H1 (cell line): ENCODE data around the gene EXT2. TPM values are rescaled to one million over a fixed set of nuclear protein-coding genes. Genes with fewer than 3 reads are reported as not detected.

Experiments used
- CTCF ChIA-PET: fragments of 300-600 bp; sonication (Branson Sonifier 250); formaldehyde crosslinking; loops from one replicate; lab custom pipeline; 2021; ENCODE audit not compliant: partially characterized antibody; lab: Charles Lee
- POLR2A ChIA-PET: fragments of 300-600 bp; sonication (Branson Sonifier 250); formaldehyde crosslinking; loops from one replicate; lab custom pipeline; 2021; ENCODE audit warnings: inconsistent platforms; ENCODE audit not compliant: partially characterized antibody; lab: Charles Lee
- DNase-seq, 2 experiments: peaks; one replicate each; pipeline versions ENCODE4 v3.0.0 to v3.0.0-alpha.2; 2010 to 2022; ENCODE audit warnings: low spot score in 2 of 2, low read depth in 1 of 2, mixed read lengths in 1 of 2
- FAIRE-seq: peaks from 2 replicates; lab custom pipeline; 2011; peaks lifted over from hg19 to GRCh38; lab: Jason Lieb, UNC
- H2AFZ ChIP-seq: 2 replicates; pipeline ENCODE4 v1.8.1; 2012; ENCODE audit warnings: low read length, inconsistent platforms
- H2AK5ac ChIP-seq: 2 replicates; pipeline ENCODE4 v1.6.1; 2013; ENCODE audit warnings: low read depth, low read length
- H2BK120ac ChIP-seq: replicated peaks from 2 replicates; pipeline ENCODE3; 2013; ENCODE audit warnings: low read depth, low read length, inconsistent platforms
- H2BK12ac ChIP-seq: 2 replicates; pipeline ENCODE4 v1.6.1; 2013; ENCODE audit warnings: low read depth, low read length
- H2BK15ac ChIP-seq: 2 replicates; pipeline ENCODE4 v1.6.1; 2013; ENCODE audit warnings: low read length
- H2BK20ac ChIP-seq: 2 replicates; pipeline ENCODE4 v1.6.1; 2013; ENCODE audit warnings: low read length
- H2BK5ac ChIP-seq: 2 replicates; pipeline ENCODE4 v1.6.1; 2013; ENCODE audit warnings: low read depth, low read length
- H3K14ac ChIP-seq: 2 replicates; pipeline ENCODE4 v1.6.1; 2013; ENCODE audit warnings: inconsistent platforms; ENCODE audit not compliant: insufficient read length
- H3K18ac ChIP-seq: 2 replicates; pipeline ENCODE4 v1.6.1; 2013; ENCODE audit warnings: low read length; ENCODE audit errors: extremely low read depth
- H3K23ac ChIP-seq: 2 replicates; pipeline ENCODE4 v1.6.1; 2013; ENCODE audit warnings: inconsistent platforms; ENCODE audit not compliant: insufficient read length
- H3K23me2 ChIP-seq: 2 replicates; pipeline ENCODE4 v1.6.1; 2013; ENCODE audit warnings: low read depth, low read length
- H3K27ac ChIP-seq: 2 replicates; pipeline ENCODE4 v1.6.1; 2011; ENCODE audit warnings: low read depth, low read length, inconsistent platforms
- H3K27me3 ChIP-seq, 4 experiments: replicated peaks in 1 of 4; 1 replicate in 1 of 4; 2 replicates in 3 of 4; pipeline versions ENCODE4 v1.6.1 to v1.8.1; 2011 to 2013; ENCODE audit warnings: low read length in 3 of 4, mild to moderate bottlenecking in 3 of 4, inconsistent platforms in 2 of 4, mixed read lengths in 2 of 4, moderate library complexity in 1 of 4; ENCODE audit not compliant: control insufficient read depth in 3 of 4, insufficient read depth in 3 of 4; ENCODE audit errors: extremely low read depth in 1 of 4
- H3K36me3 ChIP-seq, 4 experiments: 2 replicates each; pipeline versions ENCODE4 v1.6.1 to v1.8.1; 2011 to 2013; ENCODE audit warnings: mild to moderate bottlenecking in 4 of 4, low read length in 3 of 4, moderate library complexity in 2 of 4, control low read depth in 1 of 4, inconsistent platforms in 1 of 4; ENCODE audit not compliant: insufficient read depth in 4 of 4, control insufficient read depth in 2 of 4
- H3K4ac ChIP-seq: replicated peaks from 2 replicates; pipeline ENCODE3; 2013; ENCODE audit warnings: low read length, low read depth, mixed read lengths, inconsistent platforms; ENCODE audit not compliant: insufficient read length
- H3K4me1 ChIP-seq, 4 experiments: replicated peaks in 1 of 4; 1 replicate in 1 of 4; 2 replicates in 3 of 4; pipeline versions ENCODE4 v1.6.1 to v1.8.1; 2011 to 2013; ENCODE audit warnings: low read length in 3 of 4, inconsistent platforms in 2 of 4, mixed read lengths in 1 of 4; ENCODE audit not compliant: insufficient read depth in 4 of 4, control insufficient read depth in 3 of 4
- H3K4me2 ChIP-seq, 2 experiments: 2 replicates each; pipeline versions ENCODE4 v1.6.1 to v1.8.1; 2011 to 2013; ENCODE audit warnings: low read depth in 2 of 2, low read length in 2 of 2, control low read depth in 1 of 2, inconsistent platforms in 1 of 2, mild to moderate bottlenecking in 1 of 2; ENCODE audit not compliant: insufficient read depth in 1 of 2
- H3K4me3 ChIP-seq, 4 experiments: fragments of 200-600, 300-600 bp in 1 of 4; sonication (generic), shearing (Covaris generic), sonication (Bioruptor Twin) in 1 of 4; 2 replicates each; pipeline versions ENCODE4 v1.5.1 to v1.8.1; 2011 to 2016; ENCODE audit warnings: low read length in 4 of 4, low read depth in 3 of 4, control low read depth in 2 of 4, inconsistent platforms in 2 of 4, mild to moderate bottlenecking in 2 of 4, mixed read lengths in 1 of 4, moderate library complexity in 1 of 4; ENCODE audit not compliant: insufficient read depth in 2 of 4; ENCODE audit errors: extremely low read depth in 1 of 4
- H3K56ac ChIP-seq: replicated peaks from 2 replicates; pipeline ENCODE3; 2013; ENCODE audit warnings: low read depth, mild to moderate bottlenecking, mixed read lengths, low read length, inconsistent platforms; ENCODE audit not compliant: insufficient read length
- H3K79me1 ChIP-seq: 2 replicates; pipeline ENCODE4 v1.6.1; 2013; ENCODE audit warnings: low read depth, low read length, control low read depth
- H3K79me2 ChIP-seq, 2 experiments: 2 replicates each; pipeline versions ENCODE4 v1.6.1 to v1.8.1; 2012 to 2013; ENCODE audit warnings: low read length in 2 of 2, mild to moderate bottlenecking in 2 of 2, inconsistent platforms in 1 of 2; ENCODE audit not compliant: insufficient read depth in 2 of 2, control insufficient read depth in 1 of 2
- H3K9ac ChIP-seq, 4 experiments: replicated peaks in 1 of 4; 1 replicate in 1 of 4; 2 replicates in 3 of 4; pipeline versions ENCODE4 v1.6.1 to v1.8.1; 2011 to 2013; ENCODE audit warnings: low read depth in 3 of 4, low read length in 3 of 4, control low read depth in 2 of 4, mild to moderate bottlenecking in 2 of 4, moderate library complexity in 2 of 4, inconsistent platforms in 1 of 4; ENCODE audit errors: extremely low read depth in 1 of 4
- H3K9me3 ChIP-seq, 2 experiments: 2 replicates each; pipeline versions ENCODE4 v1.6.1 to v1.8.1; 2012 to 2013; ENCODE audit warnings: mild to moderate bottlenecking in 2 of 2, moderate library complexity in 2 of 2, control low read depth in 1 of 2, inconsistent platforms in 1 of 2, low read depth in 1 of 2, low read length in 1 of 2, mixed read lengths in 1 of 2; ENCODE audit not compliant: insufficient read depth in 2 of 2
- H4K20me1 ChIP-seq, 2 experiments: replicated peaks in 1 of 2; 2 replicates each; pipeline versions ENCODE3 to v1.8.1; 2011 to 2013; ENCODE audit warnings: inconsistent platforms in 2 of 2, low read length in 2 of 2, mild to moderate bottlenecking in 1 of 2; ENCODE audit not compliant: insufficient read depth in 2 of 2, control insufficient read depth in 1 of 2
- H4K5ac ChIP-seq: 2 replicates; pipeline ENCODE4 v1.6.1; 2013; ENCODE audit warnings: low read length, low read depth, mixed read lengths, inconsistent platforms; ENCODE audit not compliant: insufficient read length
- H4K8ac ChIP-seq: 2 replicates; pipeline ENCODE4 v1.8.0; 2013; ENCODE audit warnings: mild to moderate bottlenecking, moderate library complexity, low read length, inconsistent platforms; ENCODE audit not compliant: insufficient read depth; ENCODE audit errors: extremely low read depth
- H4K91ac ChIP-seq: replicated peaks from 2 replicates; pipeline ENCODE3; 2013; ENCODE audit warnings: low read length, mixed read lengths, inconsistent platforms; ENCODE audit not compliant: insufficient read length
- ATF2 ChIP-seq: IDR thresholded peaks from 2 replicates; pipeline ENCODE4 v1.6.1; 2012; ENCODE audit warnings: low read length, inconsistent platforms
- CREB1 ChIP-seq: IDR thresholded peaks from 2 replicates; pipeline ENCODE4 v1.6.1; 2012; ENCODE audit warnings: inconsistent platforms
- NRF1 ChIP-seq: IDR thresholded peaks from 2 replicates; pipeline ENCODE4 v1.6.1; 2011; ENCODE audit warnings: mild to moderate bottlenecking, low read depth, low read length, improper control_type of control experiment
- SIRT6 ChIP-seq: IDR thresholded peaks from one replicate; pipeline ENCODE4 v1.7.1; 2012; ENCODE audit warnings: low read length, inconsistent platforms
- SP4 ChIP-seq: IDR thresholded peaks from 2 replicates; pipeline ENCODE4 v1.6.1; 2012; ENCODE audit warnings: low read length, inconsistent platforms
- WGBS, 2 experiments: shearing (Covaris generic) in 1 of 2; methylation state at CpG; one replicate each; pipeline versions ENCODE4 v1.1.6 to v1.1.7; 2013 to 2015; ENCODE audit warnings: low lambda C conversion rate in 2 of 2, mixed read lengths in 2 of 2, inconsistent platforms in 1 of 2, low coverage in 1 of 2, missing lambda C conversion rate in 1 of 2; ENCODE audit not compliant: insufficient replicate concordance in 2 of 2, insufficient coverage in 1 of 2, insufficient read length in 1 of 2; ENCODE audit errors: extremely low coverage in 1 of 2, missing lambda C conversion rate in 1 of 2; 5-methylcytosine and 5-hydroxymethylcytosine counted together
- polyA plus RNA-seq, 7 experiments: library from polyadenylated mRNA; depleted of rRNA in 3 of 7; stranded (reverse) in 5 of 7; unstranded in 2 of 7; fragments of >200 nt in 5 of 7; fragments of 200-250 nt in 2 of 7; gene quantifications; 1 replicate in 5 of 7; 2 replicates in 1 of 7; 4 replicates in 1 of 7; pipeline versions ENCODE4 v1.2.1 to v1.2.3, GENCODE V29; 2011 to 2013; ENCODE audit warnings: missing spikeins in 2 of 7, mixed read lengths in 2 of 7
- total RNA-seq: library from RNA; stranded (reverse); fragmentation: NEBNext Ultra II Directional; extraction: Animal tissue kit (Norgen Biotek cat#: 25700); gene quantifications from 2 replicates; pipeline ENCODE4 v1.2.1, GENCODE V29; 2021

EXT2 gene
- total and polyA plus RNA-seq, 2 of the 8 experiments (the other 6 are each of a cell fraction or from before 2014, with no cell fraction given): 29.8 to 42.8 TPM

DNA sequence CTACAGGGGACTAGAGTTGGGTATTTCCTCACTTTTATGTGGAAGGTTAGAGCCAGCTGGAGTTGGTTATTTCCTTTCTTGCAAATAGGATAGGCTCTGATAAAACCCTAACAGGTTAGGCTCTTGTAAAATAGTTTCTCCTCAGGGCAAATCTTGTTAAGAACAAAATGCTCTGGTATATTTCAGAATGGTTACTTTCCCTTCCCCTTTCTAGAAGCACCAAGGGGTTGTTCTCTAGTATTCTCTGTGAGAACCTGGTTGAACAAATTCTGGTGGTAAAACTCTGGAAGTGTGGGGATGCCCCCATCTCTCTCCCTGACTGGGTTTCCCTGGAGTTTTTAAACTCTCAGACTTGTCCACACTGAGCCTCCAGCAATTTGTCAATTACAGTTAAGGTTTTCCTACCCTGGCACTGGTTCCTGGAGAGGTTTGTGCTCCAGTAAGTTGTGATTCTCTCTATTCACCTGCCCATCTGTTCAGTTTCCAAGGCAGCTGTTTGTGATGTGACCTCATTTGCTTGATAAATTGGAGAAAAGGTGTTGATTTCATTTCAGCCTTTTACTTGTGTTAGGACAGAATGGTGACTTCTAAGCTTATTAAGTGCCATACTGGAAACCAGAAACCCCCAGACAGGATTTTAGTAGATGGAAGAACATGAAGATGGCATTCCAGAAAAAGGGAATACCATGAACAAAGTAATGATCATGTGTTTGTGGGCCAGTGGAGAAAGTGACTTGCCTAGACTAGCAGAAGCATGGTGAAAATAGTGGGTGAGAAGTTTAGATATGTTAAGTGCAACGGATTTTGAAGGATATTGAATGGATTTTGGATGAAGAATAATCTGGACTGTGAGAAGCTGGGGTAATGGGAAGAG is 64.6 kb downstream of the EXT2 start:
- H4K20me1 ChIP-seq: peaks cover 0 to 2% of the 10 kb centered on the region in 2 experiments
- H3K4me3 ChIP-seq: no peak overlapping the region
- no peaks in the 10 kb centered on the region for H3K79me2 ChIP-seq
- H2BK5ac ChIP-seq: no peak overlapping the region
- H2BK12ac ChIP-seq: no peak overlapping the region
- WGBS, 2 experiments: 93 to 100% methylated on average over 1 of the region's 1 CpG
- POLR2A ChIA-PET: no interaction called here
- H3K27me3 ChIP-seq: no peaks in the 10 kb centered on the region
- no peak overlapping the region for H2BK15ac ChIP-seq
- H4K91ac ChIP-seq: no peak overlapping the region
- H3K79me1 ChIP-seq: no peaks in the 10 kb centered on the region
- H2BK120ac ChIP-seq: no peak overlapping the region
- CTCF ChIA-PET: interaction anchor here (1.5 kb wide), 1 partner anchor 51 kb away, joined by 3 read pairs; no protein-coding TSS in a partner anchor
- no peak overlapping the region for H3K14ac ChIP-seq
- H3K56ac ChIP-seq: no peak overlapping the region
- no peaks in the 10 kb centered on the region for H3K4me1 ChIP-seq
- no peaks in the 10 kb centered on the region for H3K36me3 ChIP-seq
- no peak overlapping the region for H4K8ac ChIP-seq
- no peak overlapping the region for H3K23ac ChIP-seq
- TF ChIP-seq NRF1 (no peak), ATF2 (no peak), SIRT6 (no peak), CREB1 (no peak), SP4 (no peak)
- TF ChIP-seq, all 59 proteins: peak for 0
- no peak overlapping the region for H4K5ac ChIP-seq
- H3K4me2 ChIP-seq: no peak overlapping the region
- no peak overlapping the region for H2BK20ac ChIP-seq
- no peaks in the 10 kb centered on the region for H3K9me3 ChIP-seq
- no peaks in the 10 kb centered on the region for H3K23me2 ChIP-seq
- FAIRE-seq (no peak), DNase-seq (no peak)
- no peak overlapping the region for H3K4ac ChIP-seq
- no peak overlapping the region for H2AFZ ChIP-seq
- no peak overlapping the region for H3K18ac ChIP-seq
- H2AK5ac ChIP-seq: no peak overlapping the region
- no peak overlapping the region for H3K27ac ChIP-seq
- H3K9ac ChIP-seq: no peak overlapping the region
